Superior temporal gyrus (tissue), 1 donor: ENCODE results near the gene ERGIC3.

Experiments
- DNase-seq: peaks from one replicate; pipeline ENCODE4 v3.0.0-alpha.2; 2016; ENCODE audit errors: extremely low spot score

ERGIC3 gene

DNA sequence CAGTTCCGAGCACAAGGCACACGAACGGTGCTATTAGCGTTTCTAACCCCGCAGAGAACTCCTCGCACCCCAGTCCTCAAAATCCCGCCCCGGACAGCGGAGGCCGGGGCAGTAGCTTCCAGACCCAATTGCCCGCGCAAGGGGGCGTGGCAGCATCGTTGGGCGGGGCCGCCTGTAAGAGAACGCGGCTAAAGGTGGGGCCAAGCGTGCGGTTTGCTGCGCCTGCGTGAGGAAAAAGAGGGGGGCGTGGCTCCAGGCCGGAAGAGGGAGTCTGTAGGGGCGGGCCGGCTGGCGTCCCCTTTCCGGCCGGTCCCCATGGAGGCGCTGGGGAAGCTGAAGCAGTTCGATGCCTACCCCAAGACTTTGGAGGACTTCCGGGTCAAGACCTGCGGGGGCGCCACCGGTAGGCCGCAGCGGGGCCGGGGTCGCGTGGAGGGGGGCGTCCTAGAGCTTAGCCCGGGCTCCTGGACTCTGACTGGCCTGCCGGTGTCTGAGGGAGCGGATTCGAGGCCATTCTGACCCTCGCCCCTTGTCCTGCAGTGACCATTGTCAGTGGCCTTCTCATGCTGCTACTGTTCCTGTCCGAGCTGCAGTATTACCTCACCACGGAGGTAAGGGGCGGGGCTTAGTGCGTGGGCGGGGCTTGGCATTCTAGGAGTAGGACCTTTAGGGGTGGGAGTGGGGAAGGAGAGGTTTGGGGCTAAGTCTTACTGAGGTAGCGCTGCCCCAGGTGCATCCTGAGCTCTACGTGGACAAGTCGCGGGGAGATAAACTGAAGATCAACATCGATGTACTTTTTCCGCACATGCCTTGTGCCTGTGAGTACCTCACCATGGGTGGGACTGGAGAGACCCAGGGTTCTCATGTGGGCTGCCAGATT, at the start of gene ERGIC3:
Gene ERGIC3 (plus strand): TSS at position 296 of the 880 bp plus-strand sequence. CDS start 20 bp downstream, at position 316.
- DNase-seq: peak; percentile 95

- no peak for DNase-seq
Measured at GRCh38 chr20:35492352-35492751, 49.5 kb upstream of the ERGIC3 start.

DNA sequence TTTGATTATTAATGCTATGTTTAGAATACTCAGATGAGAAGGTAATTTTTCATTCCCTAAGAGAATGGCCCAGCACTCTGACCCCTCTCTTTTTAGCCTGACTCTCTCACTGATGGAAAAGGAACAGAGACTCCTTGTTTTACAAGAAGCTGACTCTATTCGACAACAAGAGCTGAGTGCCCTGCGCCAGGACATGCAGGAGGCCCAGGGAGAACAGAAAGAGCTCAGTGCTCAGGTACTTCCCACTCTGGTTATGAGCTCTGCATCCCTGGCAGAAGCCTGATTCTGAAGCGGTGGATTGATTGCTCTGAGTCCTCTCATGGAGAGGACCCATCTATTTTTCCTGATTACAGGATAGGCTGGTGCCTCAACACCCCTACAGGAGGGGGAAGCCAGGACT, 45.4 kb upstream of the ERGIC3 start:
- DNase-seq: no peak

DNA sequence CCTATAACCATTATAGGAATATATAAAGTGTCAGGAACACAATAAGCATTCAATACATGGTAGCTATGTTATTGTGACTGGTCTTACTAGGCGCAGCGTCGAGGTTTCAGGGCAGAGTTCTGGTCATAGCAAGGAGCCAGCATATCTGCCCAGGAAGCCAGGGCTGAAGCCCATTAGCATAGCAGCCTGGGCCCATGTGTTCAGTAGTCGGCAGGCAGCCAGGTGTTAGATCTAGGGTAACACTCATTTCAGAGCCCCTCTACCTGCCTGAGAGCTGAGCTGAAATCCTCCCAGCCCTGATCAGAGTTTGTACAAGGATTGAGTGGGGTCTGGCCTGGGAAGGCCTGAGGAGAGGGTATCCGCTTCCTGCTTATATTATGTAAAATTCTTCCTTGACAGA, 44.6 kb upstream of the ERGIC3 start:
- no peak for DNase-seq

DNA sequence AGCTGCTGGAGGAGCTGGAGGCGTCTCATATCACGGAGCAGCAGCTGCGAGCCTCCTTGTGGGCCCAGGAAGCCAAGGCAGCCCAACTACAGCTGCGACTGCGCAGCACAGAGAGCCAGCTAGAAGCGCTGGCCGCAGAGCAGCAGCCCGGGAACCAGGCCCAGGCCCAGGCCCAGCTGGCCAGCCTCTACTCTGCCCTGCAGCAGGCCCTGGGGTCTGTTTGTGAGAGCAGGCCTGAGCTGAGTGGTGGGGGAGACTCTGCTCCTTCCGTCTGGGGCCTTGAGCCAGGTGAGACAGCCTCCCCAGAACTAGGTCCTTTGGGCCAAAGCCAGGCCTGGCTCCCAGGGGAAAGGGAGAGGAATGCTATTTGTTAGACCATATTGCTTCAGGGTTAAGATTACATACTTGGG, 44.1 kb upstream of the ERGIC3 start:
- DNase-seq: peak; percentile 71

DNA sequence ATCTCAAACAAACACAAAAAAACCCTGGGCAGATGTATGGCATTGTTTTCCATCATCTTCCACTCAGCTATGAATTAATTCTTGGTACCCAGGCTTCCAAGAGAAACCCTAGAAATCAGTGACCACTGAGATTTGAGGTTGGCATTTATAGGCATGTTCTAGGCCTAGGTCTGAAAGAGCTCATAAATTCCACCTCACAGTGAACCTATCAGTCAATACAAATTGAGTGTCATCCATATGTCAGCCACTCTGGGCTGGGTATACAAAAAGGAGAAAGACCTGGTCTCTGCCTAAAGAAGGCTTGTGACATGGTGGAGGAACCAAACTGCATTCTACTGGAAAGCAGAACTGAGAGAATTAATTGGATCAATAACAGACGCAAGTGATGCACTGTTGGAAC, 42.6 kb upstream of the ERGIC3 start:
- no peak for DNase-seq

GRCh38 chr20:35502352-35502751, 39.5 kb upstream of the ERGIC3 start:
- DNase-seq: no peak

- no peak for DNase-seq
Measured at GRCh38 chr20:35503281-35503680, 38.6 kb upstream of the ERGIC3 start.

- no peak for DNase-seq
Measured at GRCh38 chr20:35503841-35504561, 37.9 kb upstream of the ERGIC3 start.

DNA sequence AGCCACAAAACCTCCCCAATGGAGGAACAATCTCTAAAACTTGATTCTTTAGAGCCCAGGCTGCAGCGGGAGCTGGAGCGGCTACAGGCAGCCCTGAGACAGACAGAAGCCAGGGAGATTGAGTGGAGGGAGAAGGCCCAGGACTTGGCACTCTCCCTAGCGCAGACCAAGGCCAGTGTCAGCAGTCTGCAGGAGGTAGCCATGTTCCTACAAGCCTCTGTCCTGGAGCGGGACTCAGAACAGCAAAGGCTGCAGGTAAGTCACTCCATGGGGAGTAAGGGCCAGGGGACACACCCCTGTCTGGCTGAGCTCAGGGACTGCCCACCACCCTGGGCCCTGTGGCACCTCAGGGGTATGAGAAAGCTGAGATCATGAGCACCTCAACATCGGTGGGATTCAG, 37.1 kb upstream of the ERGIC3 start:
- DNase-seq: no peak

GRCh38 chr20:35506179-35506578, 35.7 kb upstream of the ERGIC3 start:
- DNase-seq: no peak

DNA sequence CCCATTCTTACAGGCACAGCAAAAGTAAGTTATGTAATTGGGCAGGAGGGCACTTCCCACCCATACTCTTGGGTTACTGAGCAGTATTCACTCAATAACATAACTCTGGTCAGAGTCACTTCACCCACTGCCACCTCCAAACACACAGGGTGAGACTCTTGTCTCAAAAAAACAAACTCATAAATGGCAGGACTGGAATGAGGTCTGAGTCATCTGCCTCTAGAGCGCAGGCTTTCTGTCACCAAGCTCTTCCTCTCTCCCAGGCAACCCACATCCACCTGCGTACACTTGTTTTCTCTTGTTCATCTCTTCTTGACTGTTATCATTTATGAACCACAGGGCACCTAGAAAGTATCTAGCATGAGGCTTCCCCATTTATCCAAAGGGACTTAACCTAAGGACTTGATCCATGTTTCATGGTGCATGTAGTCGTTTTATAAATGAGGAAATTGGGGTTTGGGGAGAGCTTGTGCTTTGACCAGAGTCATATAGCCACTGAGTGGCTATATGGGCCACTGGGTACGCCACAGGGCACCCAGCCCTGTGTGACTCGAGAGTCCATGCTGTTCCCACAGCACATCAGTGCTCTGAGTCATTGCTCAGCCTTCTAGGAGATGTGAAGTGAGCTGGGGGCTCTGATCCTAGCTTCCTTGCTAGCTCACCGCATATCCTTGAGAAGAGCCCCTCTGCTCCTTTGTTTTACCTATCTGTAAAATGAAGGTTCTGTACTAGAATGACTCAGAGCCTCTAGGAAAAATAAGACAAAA, 34.8 kb upstream of the ERGIC3 start:
- no peak for DNase-seq

DNA sequence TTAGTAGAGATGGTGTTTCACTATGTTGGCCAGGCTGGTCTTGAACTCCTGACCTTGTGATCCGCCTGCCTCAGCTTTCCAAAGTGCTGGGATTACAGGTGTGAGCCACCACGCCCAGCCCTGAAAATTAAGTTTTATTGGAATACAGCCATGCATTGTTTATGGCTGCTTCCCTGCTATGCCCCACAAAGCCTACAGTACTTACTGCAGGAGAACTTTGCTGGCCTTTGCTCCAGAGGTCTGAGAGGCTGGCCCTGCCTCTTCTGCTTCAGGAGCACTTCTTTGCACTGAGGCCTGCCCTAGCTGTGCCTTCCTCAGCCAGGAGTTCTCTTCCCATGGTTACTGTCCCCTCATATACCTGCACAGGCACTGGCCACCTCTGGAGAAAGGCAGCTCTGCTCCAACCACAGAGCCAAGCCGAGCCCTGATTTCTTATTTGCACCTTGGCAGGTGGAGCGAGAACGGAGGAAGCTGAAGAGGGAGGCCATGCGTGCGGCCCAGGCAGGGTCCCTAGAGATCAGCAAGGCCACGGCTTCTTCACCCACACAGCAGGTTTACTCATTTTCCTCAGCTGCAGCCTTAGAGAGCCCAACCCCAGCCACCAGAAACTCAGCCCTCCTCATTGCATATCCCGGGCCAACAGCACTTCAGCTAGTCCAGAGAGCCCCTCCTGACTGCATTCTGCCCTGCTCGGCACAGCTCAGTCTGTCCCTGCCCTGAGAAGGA, 33.2 kb upstream of the ERGIC3 start:
- DNase-seq: no peak

- no peak for DNase-seq
Measured at GRCh38 chr20:35510951-35511735, 30.7 kb upstream of the ERGIC3 start.

GRCh38 chr20:35511814-35512420, 30.0 kb upstream of the ERGIC3 start:
- peak; percentile 71 for DNase-seq

- DNase-seq: no peak
Measured at GRCh38 chr20:35514371-35514932, 27.4 kb upstream of the ERGIC3 start.

DNA sequence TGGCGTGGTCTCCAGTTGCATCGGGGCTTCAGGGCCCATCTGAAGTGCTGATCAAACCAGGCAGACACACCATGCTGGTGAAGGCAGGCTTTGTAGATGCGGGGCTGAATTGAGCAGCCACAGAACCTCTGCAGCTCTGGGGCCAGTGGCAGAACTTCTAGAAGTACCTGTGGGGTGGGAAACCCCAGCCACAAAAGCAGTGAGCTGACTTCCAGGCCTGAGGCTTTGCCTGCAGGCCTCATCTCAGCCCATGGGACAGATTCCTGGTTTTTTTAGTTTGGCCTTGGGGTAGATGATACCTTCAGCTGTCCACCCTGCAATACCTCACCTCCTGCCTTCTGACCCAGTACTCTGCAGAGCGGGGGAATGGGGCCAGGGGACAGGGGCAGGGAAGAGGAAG, 26.5 kb upstream of the ERGIC3 start:
- DNase-seq: no peak

- no peak for DNase-seq
Measured at GRCh38 chr20:35515949-35516645, 25.8 kb upstream of the ERGIC3 start.

DNA sequence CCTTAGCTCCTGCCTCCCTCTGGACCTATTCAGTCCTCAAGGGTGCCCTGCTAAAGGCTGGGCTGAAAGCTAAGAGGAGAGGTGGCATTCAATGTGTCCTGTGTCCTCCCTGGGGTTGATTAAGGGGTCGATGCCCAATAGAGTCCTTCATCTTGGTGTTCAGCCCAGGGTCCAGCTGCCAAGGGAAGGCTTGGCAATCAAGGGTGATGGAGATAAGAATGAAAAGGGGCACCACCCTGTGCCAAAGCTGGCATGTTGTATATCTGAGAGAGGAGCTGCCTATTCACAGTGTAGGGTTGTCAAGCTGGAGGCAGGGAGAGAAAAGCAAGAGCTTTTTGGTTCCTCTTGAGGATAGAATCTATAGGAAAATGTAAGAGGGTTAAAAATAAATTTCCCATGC, 24.8 kb upstream of the ERGIC3 start:
- DNase-seq: no peak
